PC-3 (cell line): ENCODE measurements around the gene TIMM21. TPM values are rescaled to one million over a fixed set of nuclear protein-coding genes. Genes with fewer than 3 reads are reported as not detected.

Experiments
- ATAC-seq: fragments of 200-7000 bp; cut with Tn5 transposase; 2 replicates; pipeline ENCODE4 v1.9.1; 2020; ENCODE audit warnings: mild to moderate bottlenecking, moderate library complexity
- BruUV-seq: library from RNA; stranded (reverse); fragments of 400-500 nt; replicated peaks from 2 replicates; lab custom pipeline; 2021; lab: Mats Ljungman, UMichigan
- CTCF ChIA-PET: fragments of 300-600 bp; sonication (Branson Sonifier 250); formaldehyde crosslinking; loops from one replicate; lab custom pipeline; 2022; ENCODE audit warnings: antibody characterized with exemption; lab: Charles Lee
- POLR2A ChIA-PET: fragments of 300-600 bp; sonication (Branson Sonifier 250); formaldehyde crosslinking; loops from one replicate; lab custom pipeline; 2022; ENCODE audit warnings: antibody characterized with exemption; ENCODE audit not compliant: unreplicated experiment; lab: Charles Lee
- DNase-seq: peaks from one replicate; pipeline ENCODE4 v3.0.0-alpha.2; 2015
- H2AFZ ChIP-seq: fragments of 300-600 bp; sonication (generic); 2 replicates; pipeline ENCODE4 v1.6.0; 2016; ENCODE audit warnings: antibody characterized with exemption, low read length
- H3F3A ChIP-seq: fragments of 300-600 bp; sonication (generic); one replicate; pipeline ENCODE4 v1.6.0; 2017; ENCODE audit warnings: antibody characterized with exemption, low read length, control low read depth, mild to moderate bottlenecking; ENCODE audit not compliant: unreplicated experiment
- H3K27ac ChIP-seq: fragments of 300-600 bp; sonication (generic); 2 replicates; pipeline ENCODE4 v1.5.1; 2016; ENCODE audit warnings: mild to moderate bottlenecking, low read length
- H3K27me3 ChIP-seq: fragments of 300-600 bp; sonication (generic); 2 replicates; pipeline ENCODE4 v1.6.1; 2016; ENCODE audit warnings: low read length, mixed read lengths
- H3K36me3 ChIP-seq: fragments of 300-600 bp; sonication (generic); 2 replicates; pipeline ENCODE4 v1.6.1; 2016; ENCODE audit warnings: low read depth, mixed run types, low read length, mixed read lengths
- H3K4me1 ChIP-seq: fragments of 300-600 bp; sonication (generic); 2 replicates; pipeline ENCODE4 v1.5.1; 2016; ENCODE audit warnings: low read length; ENCODE audit not compliant: insufficient read depth
- H3K4me2 ChIP-seq: fragments of 300-600 bp; sonication (generic); 2 replicates; pipeline ENCODE4 v1.6.0; 2016; ENCODE audit warnings: low read length
- H3K4me3 ChIP-seq: fragments of 300-600 bp; sonication (generic); 2 replicates; pipeline ENCODE4 v1.5.1; 2016; ENCODE audit warnings: mild to moderate bottlenecking, low read length, mixed read lengths
- H3K79me2 ChIP-seq: fragments of 300-600 bp; sonication (generic); 2 replicates; pipeline ENCODE4 v1.6.1; 2017; ENCODE audit warnings: low read length, mixed read lengths
- H3K9ac ChIP-seq: fragments of 300-600 bp; sonication (generic); 2 replicates; pipeline ENCODE4 v1.6.0; 2016; ENCODE audit warnings: mild to moderate bottlenecking, low read length
- H3K9me2 ChIP-seq: fragments of 300-600 bp; sonication (generic); replicated peaks from 2 replicates; pipeline ENCODE4 v1.6.1; 2016; ENCODE audit warnings: mixed run types, low read length, mixed read lengths
- H3K9me3 ChIP-seq: fragments of 300-600 bp; sonication (generic); 2 replicates; pipeline ENCODE4 v1.6.1; 2016; ENCODE audit warnings: low read length, mixed read lengths
- H4K20me1 ChIP-seq: fragments of 300-600 bp; sonication (generic); 2 replicates; pipeline ENCODE4 v1.6.1; 2016; ENCODE audit warnings: low read length, mixed read lengths
- EZH2 ChIP-seq: fragments of 300-600 bp; sonication (generic); IDR thresholded peaks from one replicate; pipeline ENCODE4 v1.6.1; 2017; ENCODE audit warnings: antibody characterized with exemption, mild to moderate bottlenecking, low read length; ENCODE audit not compliant: unreplicated experiment
- EZH2phosphoT487 ChIP-seq: fragments of 300-600 bp; sonication (generic); IDR thresholded peaks from 2 replicates; pipeline ENCODE4 v1.6.1; 2018; ENCODE audit warnings: mild to moderate bottlenecking, antibody characterized with exemption, low read length, borderline replicate concordance
- intact Hi-C: fragments of 100-400 bp; cut with micrococcal nuclease; formaldehyde crosslinking; loops from 2 replicates; pipeline ENCODE4 v1.9.0; 2023
- total RNA-seq: library from RNA; depleted of rRNA; stranded (reverse); fragments of >200 nt; gene quantifications from 2 replicates; pipeline ENCODE4 v1.2.3, GENCODE V29; 2014
- TF ChIP-seq, protein P1 (sequence below): fragments of 300-600 bp; sonication (generic); conservative IDR thresholded peaks from 2 replicates; pipeline ENCODE4 v1.5.1; 2017; ENCODE audit warnings: antibody characterized with exemption, low read depth, mild to moderate bottlenecking, low read length

TIMM21 gene
- total RNA-seq, 1 experiment from 2014 or later, result 120 TPM

DNA sequence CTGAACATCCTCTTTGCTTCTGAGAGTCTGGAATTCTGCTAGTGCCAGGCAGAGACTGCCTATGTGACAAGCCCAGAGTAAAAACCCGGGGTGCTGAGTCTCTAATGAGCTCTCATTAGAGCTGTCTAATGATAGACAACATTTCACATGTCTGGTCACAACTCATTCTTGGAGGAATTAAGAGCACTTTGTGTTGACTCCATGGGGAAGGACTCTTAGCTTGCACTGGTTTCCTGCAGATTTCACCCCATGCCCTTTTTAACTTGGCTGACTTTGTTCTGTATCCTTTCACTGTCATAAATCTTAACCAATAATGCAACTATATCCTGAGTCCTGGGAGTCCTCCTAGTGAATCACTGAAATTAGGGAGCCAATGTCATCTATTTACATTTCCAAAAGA, 34.2 kb upstream of the TIMM21 start:
- TF ChIP-seq, protein P1, sequence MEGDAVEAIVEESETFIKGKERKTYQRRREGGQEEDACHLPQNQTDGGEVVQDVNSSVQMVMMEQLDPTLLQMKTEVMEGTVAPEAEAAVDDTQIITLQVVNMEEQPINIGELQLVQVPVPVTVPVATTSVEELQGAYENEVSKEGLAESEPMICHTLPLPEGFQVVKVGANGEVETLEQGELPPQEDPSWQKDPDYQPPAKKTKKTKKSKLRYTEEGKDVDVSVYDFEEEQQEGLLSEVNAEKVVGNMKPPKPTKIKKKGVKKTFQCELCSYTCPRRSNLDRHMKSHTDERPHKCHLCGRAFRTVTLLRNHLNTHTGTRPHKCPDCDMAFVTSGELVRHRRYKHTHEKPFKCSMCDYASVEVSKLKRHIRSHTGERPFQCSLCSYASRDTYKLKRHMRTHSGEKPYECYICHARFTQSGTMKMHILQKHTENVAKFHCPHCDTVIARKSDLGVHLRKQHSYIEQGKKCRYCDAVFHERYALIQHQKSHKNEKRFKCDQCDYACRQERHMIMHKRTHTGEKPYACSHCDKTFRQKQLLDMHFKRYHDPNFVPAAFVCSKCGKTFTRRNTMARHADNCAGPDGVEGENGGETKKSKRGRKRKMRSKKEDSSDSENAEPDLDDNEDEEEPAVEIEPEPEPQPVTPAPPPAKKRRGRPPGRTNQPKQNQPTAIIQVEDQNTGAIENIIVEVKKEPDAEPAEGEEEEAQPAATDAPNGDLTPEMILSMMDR, result no peak
- TF ChIP-seq EZH2phosphoT487 (no peak), EZH2 (no peak)
- DNase-seq (no peak), ATAC-seq (peak; percentile 62)
- Histone ChIP-seq H3K79me2 (no peaks in the 10 kb centered on the region), H3K27me3 (no peaks in the 10 kb centered on the region), H3K27ac (no peak overlapping the region), H3K4me1 (no peaks in the 10 kb centered on the region), H2AFZ (no peak overlapping the region), H4K20me1 (no peaks in the 10 kb centered on the region), H3K36me3 (no peaks in the 10 kb centered on the region), H3K4me3 (no peak overlapping the region), H3K9me3 (no peaks in the 10 kb centered on the region), H3K9me2 (no peaks in the 10 kb centered on the region), H3K4me2 (no peak overlapping the region), H3F3A (no peaks in the 10 kb centered on the region), H3K9ac (no peak overlapping the region)
- ChIA-PET POLR2A (no interaction called here), CTCF (no interaction called here)
- no TSS peak for BruUV-seq
- intact Hi-C loops, result loop anchor here (10.0 kb wide), 2 partner anchors 269 to 969 kb away; no protein-coding TSS in a partner anchor

DNA sequence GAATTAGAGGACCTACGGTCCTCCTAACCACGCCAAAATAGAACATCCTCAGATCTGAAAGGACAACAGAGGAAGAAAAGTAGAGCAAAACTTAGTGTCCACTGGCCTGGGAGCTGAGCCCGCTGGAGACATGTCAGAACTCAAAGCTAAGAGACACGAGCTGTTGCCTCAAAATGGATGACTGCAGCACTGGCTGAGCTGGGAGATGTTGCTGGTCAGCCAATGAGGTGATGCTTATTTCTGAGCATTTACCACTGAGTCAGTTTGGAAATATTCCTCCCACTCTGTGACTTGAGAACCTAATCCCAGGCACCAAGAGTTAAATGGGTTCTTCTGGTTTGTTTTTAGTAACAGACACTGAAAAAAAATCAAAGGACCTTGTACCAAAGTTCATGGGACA, 33.3 kb upstream of the TIMM21 start:
- no peaks in the 10 kb centered on the region for H3K27me3 ChIP-seq
- no peak overlapping the region for H3K27ac ChIP-seq
- no TSS peak for BruUV-seq
- H4K20me1 ChIP-seq, result no peaks in the 10 kb centered on the region
- no peaks in the 10 kb centered on the region for H3K4me1 ChIP-seq
- H3K36me3 ChIP-seq, result no peaks in the 10 kb centered on the region
- POLR2A ChIA-PET, result no interaction called here
- CTCF ChIA-PET, result no interaction called here
- no peak for TF ChIP-seq EZH2
- no peak for TF ChIP-seq EZH2phosphoT487
- TF ChIP-seq, protein P1, result no peak
- no peaks in the 10 kb centered on the region for H3F3A ChIP-seq
- H3K9me3 ChIP-seq, result no peaks in the 10 kb centered on the region
- no peak overlapping the region for H3K4me2 ChIP-seq
- no peak overlapping the region for H3K4me3 ChIP-seq
- no peak overlapping the region for H3K9ac ChIP-seq
- peak overlapping the region; percentile 16; the same call in 1 of the 2 replicates for H2AFZ ChIP-seq
- ATAC-seq (no peak), DNase-seq (no peak)
- no peaks in the 10 kb centered on the region for H3K9me2 ChIP-seq
- H3K79me2 ChIP-seq, result no peaks in the 10 kb centered on the region
- intact Hi-C loops, result loop anchor here (5.0 to 10.0 kb wide), 3 partner anchors 270 to 970 kb away; no protein-coding TSS in a partner anchor

DNA sequence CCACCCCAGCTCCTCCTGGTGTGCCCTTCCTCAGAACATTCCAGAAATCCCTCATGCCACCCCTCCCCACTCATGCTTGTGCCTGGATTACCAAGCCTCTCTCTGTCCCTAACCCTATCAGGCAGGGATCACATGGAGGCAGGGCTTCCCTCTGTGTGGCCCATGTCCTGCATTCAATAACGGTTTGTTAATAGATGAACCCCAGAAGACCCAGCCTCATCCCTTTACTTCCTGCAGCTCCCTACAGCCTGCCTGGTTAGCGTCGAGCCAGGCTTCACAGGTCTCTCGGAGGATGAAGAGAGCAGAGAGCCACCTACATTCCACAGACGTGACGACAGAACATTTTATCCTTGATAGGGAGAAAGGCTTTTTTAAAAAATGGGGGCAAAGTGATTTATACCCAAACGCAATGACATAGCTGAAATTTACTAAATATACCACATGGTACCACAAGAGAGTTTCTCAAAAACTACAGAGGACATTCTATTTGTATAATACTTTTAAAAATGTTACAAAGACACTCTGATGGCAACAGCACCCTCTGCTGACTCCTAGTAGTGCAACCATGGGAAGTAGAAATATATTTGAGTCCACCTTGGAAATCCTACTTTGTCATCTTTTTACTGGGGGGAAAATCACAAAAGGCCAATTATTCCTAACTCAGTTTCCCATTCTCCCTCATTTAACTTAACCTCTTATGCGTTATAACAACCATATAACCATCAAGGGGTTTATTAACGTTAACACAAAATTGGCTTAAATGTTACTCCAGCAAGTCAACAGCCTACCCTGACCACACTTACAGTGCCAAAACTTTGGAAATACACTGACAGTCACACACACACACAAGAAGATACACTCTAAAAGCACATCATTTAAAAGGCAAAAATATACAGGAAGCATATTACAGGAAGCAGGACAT, 31.4 kb upstream of the TIMM21 start:
- Histone ChIP-seq H3K9me2 (no peaks in the 10 kb centered on the region), H3F3A (no peaks in the 10 kb centered on the region), H3K9ac (no peak overlapping the region), H3K4me1 (no peaks in the 10 kb centered on the region), H3K36me3 (no peaks in the 10 kb centered on the region), H3K4me3 (no peak overlapping the region), H4K20me1 (no peaks in the 10 kb centered on the region), H3K79me2 (no peaks in the 10 kb centered on the region), H3K9me3 (no peaks in the 10 kb centered on the region), H3K27me3 (0 out of 2 replicates have a peak, but pooled peaks cover 3% of the 10 kb centered on the region), H2AFZ (no peak overlapping the region), H3K4me2 (no peak overlapping the region), H3K27ac (no peak overlapping the region)
- POLR2A ChIA-PET, result no interaction called here
- peak; percentile 60 for DNase-seq
- no peak for TF ChIP-seq EZH2
- TF ChIP-seq, protein P1, result peak; percentile 88
- intact Hi-C loops, result loop anchor here (1.0 to 10.0 kb wide), 6 partner anchors 77 to 1416 kb away; no protein-coding TSS in a partner anchor
- ATAC-seq, result peak; percentile 60
- BruUV-seq, result no TSS peak
- CTCF ChIA-PET, result interaction anchor here (0.6 kb wide), 2 partner anchors 13 to 87 kb away, joined by 3 to 4 read pairs; no protein-coding TSS in a partner anchor
